B cell (primary cell): ENCODE measurements around the gene TMEM35B. TPM values are rescaled to one million over a fixed set of nuclear protein-coding genes. Genes with fewer than 3 reads are reported as not detected.

Experiments used
- ATAC-seq: fragments of 200-7000 bp; cut with Tn5 transposase; one replicate; pipeline ENCODE4 v1.10.0; 2021; ENCODE audit warnings: low read depth, mild to moderate bottlenecking, moderate number of reproducible peaks, moderate library complexity
- CTCF ChIA-PET: fragments of 350-600 bp; sonication (Branson Sonifier 250); formaldehyde crosslinking; loops from one replicate; lab custom pipeline; 2021; ENCODE audit warnings: antibody characterized with exemption, inconsistent platforms; lab: Charles Lee
- POLR2A ChIA-PET: fragments of 350-600 bp; sonication (Branson Sonifier 250); formaldehyde crosslinking; loops from one replicate; lab custom pipeline; 2021; ENCODE audit warnings: antibody characterized with exemption; lab: Charles Lee
- DNase-seq: peaks from one replicate; pipeline ENCODE4 v3.0.0; 2013
- H2AFZ ChIP-seq: 2 replicates; pipeline ENCODE4 v1.6.1; 2012; ENCODE audit warnings: mild to moderate bottlenecking, low read depth, low read length; ENCODE audit not compliant: insufficient read depth, poor library complexity, severe bottlenecking
- H3K27ac ChIP-seq, 2 donors: 1 replicate in 1 of 2; 2 replicates in 1 of 2; pipeline ENCODE4 v1.5.1; 2012 to 2013; ENCODE audit warnings: low read length in 2 of 2, mild to moderate bottlenecking in 2 of 2, moderate library complexity in 1 of 2
- H3K27me3 ChIP-seq, 4 experiments: fragments of 200-600 bp in 1 of 4; sonication (generic) in 1 of 4; replicated peaks in 1 of 4; 1 replicate in 2 of 4; 2 replicates in 2 of 4; pipeline versions ENCODE4 v1.6.1 to v1.7.0; 2013 to 2016; ENCODE audit warnings: low read length in 3 of 4, mild to moderate bottlenecking in 2 of 4, mixed read lengths in 1 of 4, moderate library complexity in 1 of 4; ENCODE audit not compliant: insufficient read depth in 4 of 4, control insufficient read depth in 3 of 4; ENCODE audit errors: control extremely low read depth in 1 of 4
- H3K36me3 ChIP-seq, 2 experiments: replicated peaks in 1 of 2; 1 replicate in 1 of 2; 2 replicates in 1 of 2; pipeline versions ENCODE4 v1.6.1 to v1.7.1; 2013; ENCODE audit warnings: low read length in 1 of 2; ENCODE audit not compliant: insufficient read depth in 2 of 2, control insufficient read depth in 1 of 2; ENCODE audit errors: control extremely low read depth in 1 of 2, extremely low read depth in 1 of 2
- H3K4me1 ChIP-seq, 2 donors: fragments of 200-600 bp in 1 of 2; sonication (generic) in 1 of 2; 1 replicate in 1 of 2; 2 replicates in 1 of 2; pipeline versions ENCODE4 v1.5.1 to v1.6.1; 2013 to 2017; ENCODE audit warnings: low read length in 2 of 2; ENCODE audit not compliant: control insufficient read depth in 2 of 2, insufficient read depth in 2 of 2
- H3K4me2 ChIP-seq: replicated peaks from 2 replicates; pipeline ENCODE3; 2012; ENCODE audit warnings: mild to moderate bottlenecking, low read depth, low read length; ENCODE audit not compliant: poor library complexity, severe bottlenecking
- H3K4me3 ChIP-seq, 5 experiments: fragments of 200-600 bp in 1 of 5; sonication (generic) in 1 of 5; 1 replicate in 3 of 5; 2 replicates in 2 of 5; pipeline versions ENCODE4 v1.5.1 to v1.7.0; 2011 to 2016; ENCODE audit warnings: low read length in 4 of 5, mild to moderate bottlenecking in 4 of 5, low read depth in 2 of 5, control low read depth in 1 of 5, moderate library complexity in 1 of 5; ENCODE audit not compliant: insufficient read depth in 1 of 5; ENCODE audit errors: control extremely low read depth in 1 of 5, extremely low read depth in 1 of 5
- H3K79me2 ChIP-seq: fragments of 200-600 bp; sonication (generic); one replicate; pipeline ENCODE4 v1.6.0; 2016; ENCODE audit warnings: low read length; ENCODE audit not compliant: control insufficient read depth, insufficient read depth
- H3K9ac ChIP-seq: fragments of 200-600 bp; sonication (generic); 2 replicates; pipeline ENCODE4 v1.6.1; 2017; ENCODE audit warnings: mild to moderate bottlenecking, low read length, moderate library complexity
- H3K9me3 ChIP-seq, 3 donors: one replicate each; pipeline versions ENCODE4 v1.6.1 to v1.7.1; 2013; ENCODE audit warnings: low read length in 2 of 3; ENCODE audit not compliant: control insufficient read depth in 2 of 3, insufficient read depth in 1 of 3; ENCODE audit errors: control extremely low read depth in 1 of 3
- H4K20me1 ChIP-seq: 2 replicates; pipeline ENCODE4 v1.6.0; 2012; ENCODE audit warnings: mild to moderate bottlenecking, low read length; ENCODE audit not compliant: insufficient read depth, control insufficient read depth, poor library complexity, severe bottlenecking
- H3K27ac Mint-ChIP-seq: one replicate; pipeline ENCODE4 v1.8.0; 2021; ENCODE audit warnings: mixed read lengths
- H3K27me3 Mint-ChIP-seq: one replicate; pipeline ENCODE4 v1.8.0; 2021; ENCODE audit warnings: mixed read lengths
- H3K4me1 Mint-ChIP-seq: one replicate; pipeline ENCODE4 v1.8.0; 2021; ENCODE audit warnings: mixed read lengths
- H3K4me3 Mint-ChIP-seq: one replicate; pipeline ENCODE4 v1.8.0; 2021; ENCODE audit warnings: mixed read lengths
- H3K9me3 Mint-ChIP-seq: one replicate; pipeline ENCODE4 v1.8.0; 2022; ENCODE audit warnings: mixed read lengths; ENCODE audit not compliant: insufficient read depth
- EZH2 ChIP-seq: IDR thresholded peaks from 2 replicates; pipeline ENCODE4 v1.6.1; 2012; ENCODE audit warnings: borderline replicate concordance, low read depth, mild to moderate bottlenecking, moderate library complexity, low read length; ENCODE audit not compliant: insufficient read depth, poor library complexity, severe bottlenecking
- WGBS: methylation state at CpG from one replicate; pipeline ENCODE4 v1.1.5; 2013; ENCODE audit warnings: missing lambda C conversion rate; ENCODE audit not compliant: insufficient coverage; 5-methylcytosine and 5-hydroxymethylcytosine counted together
- intact Hi-C: fragments of 100-400 bp; cut with micrococcal nuclease; formaldehyde crosslinking; loops from one replicate; pipeline ENCODE4 v1.10.0; 2022
- polyA plus RNA-seq: library from polyadenylated mRNA; depleted of rRNA; stranded (reverse); fragments of >200 nt; gene quantifications from 2 replicates; pipeline ENCODE4 v1.2.3, GENCODE V29; 2012
- total RNA-seq, 2 donors: library from RNA; stranded (reverse); fragments of 120-200 nt in 1 of 2; gene quantifications; 1 replicate in 1 of 2; 2 replicates in 1 of 2; pipeline versions ENCODE4 v1.2.3 to v1.2.4, GENCODE V29; 2013 to 2022
- TF ChIP-seq, protein P1 (sequence below): fragments of 200-600 bp; IDR thresholded peaks from one replicate; pipeline ENCODE4 v1.8.0; 2022; ENCODE audit warnings: antibody characterized with exemption, mild to moderate bottlenecking

The TMEM35B gene
- total and polyA plus RNA-seq, 2 donors (not counting 1 experiment from before 2014, with no cell fraction given): 15.9 to 16.2 TPM

DNA sequence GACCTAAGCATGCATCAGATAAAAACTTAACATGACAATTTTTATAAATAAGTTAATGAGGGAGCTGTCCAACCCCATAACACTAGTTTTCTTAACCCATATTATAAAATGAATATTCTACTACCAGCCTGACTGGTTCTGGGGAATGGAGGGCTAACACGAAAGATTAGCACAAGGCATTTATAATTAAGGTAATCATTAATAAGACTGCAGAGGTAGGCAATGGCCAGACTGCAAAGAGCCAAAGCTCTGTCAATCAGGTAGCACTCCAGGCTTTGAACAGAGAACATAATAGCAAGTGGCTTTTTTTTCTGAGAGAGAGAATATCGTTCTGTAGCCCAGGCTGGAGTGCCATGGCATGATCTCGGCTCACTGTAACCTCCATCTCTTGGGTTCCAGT lies 20.6 kb upstream of the TMEM35B start:
- Mint-ChIP-seq H3K4me1 (no peaks in the 10 kb centered on the region), H3K4me3 (no peak overlapping the region), H3K27ac (no peak overlapping the region), H3K27me3 (no peaks in the 10 kb centered on the region), H3K9me3 (no peaks in the 10 kb centered on the region)
- Histone ChIP-seq H3K27ac (no peak overlapping the region), H3K4me1 (no peaks in the 10 kb centered on the region), H3K36me3 (peaks cover 5 to 56% of the 10 kb centered on the region in 2 experiments), H3K9ac (no peak overlapping the region), H3K9me3 (no peaks in the 10 kb centered on the region), H4K20me1 (no peaks in the 10 kb centered on the region), H2AFZ (no peak overlapping the region), H3K79me2 (no peaks in the 10 kb centered on the region), H3K27me3 (no peaks in the 10 kb centered on the region), H3K4me3 (no peak overlapping the region), H3K4me2 (no peak overlapping the region)
- WGBS: no CpG with 5 or more reads among the region's 3 CpGs
- ATAC-seq: no peak
- DNase-seq: no peak
- intact Hi-C loops: no loop called here
- POLR2A ChIA-PET: interaction anchor here (0.6 kb wide), 2 partner anchors 95 to 187 kb away, joined by 3 to 4 read pairs; partner anchors contain the start of gene SFPQ
- no peak for TF ChIP-seq EZH2
- TF ChIP-seq, protein P1, sequence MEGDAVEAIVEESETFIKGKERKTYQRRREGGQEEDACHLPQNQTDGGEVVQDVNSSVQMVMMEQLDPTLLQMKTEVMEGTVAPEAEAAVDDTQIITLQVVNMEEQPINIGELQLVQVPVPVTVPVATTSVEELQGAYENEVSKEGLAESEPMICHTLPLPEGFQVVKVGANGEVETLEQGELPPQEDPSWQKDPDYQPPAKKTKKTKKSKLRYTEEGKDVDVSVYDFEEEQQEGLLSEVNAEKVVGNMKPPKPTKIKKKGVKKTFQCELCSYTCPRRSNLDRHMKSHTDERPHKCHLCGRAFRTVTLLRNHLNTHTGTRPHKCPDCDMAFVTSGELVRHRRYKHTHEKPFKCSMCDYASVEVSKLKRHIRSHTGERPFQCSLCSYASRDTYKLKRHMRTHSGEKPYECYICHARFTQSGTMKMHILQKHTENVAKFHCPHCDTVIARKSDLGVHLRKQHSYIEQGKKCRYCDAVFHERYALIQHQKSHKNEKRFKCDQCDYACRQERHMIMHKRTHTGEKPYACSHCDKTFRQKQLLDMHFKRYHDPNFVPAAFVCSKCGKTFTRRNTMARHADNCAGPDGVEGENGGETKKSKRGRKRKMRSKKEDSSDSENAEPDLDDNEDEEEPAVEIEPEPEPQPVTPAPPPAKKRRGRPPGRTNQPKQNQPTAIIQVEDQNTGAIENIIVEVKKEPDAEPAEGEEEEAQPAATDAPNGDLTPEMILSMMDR: no peak
- CTCF ChIA-PET: interaction anchor here (0.7 kb wide), 1 partner anchor 9 kb away, joined by 3 read pairs; no protein-coding TSS in a partner anchor

- Histone ChIP-seq H3K36me3 (peaks cover under 1 to 46% of the 10 kb centered on the region in 2 experiments), H3K27ac (no peak overlapping the region), H3K9ac (no peak overlapping the region), H3K9me3 (no peaks in the 10 kb centered on the region), H4K20me1 (no peaks in the 10 kb centered on the region), H3K79me2 (no peaks in the 10 kb centered on the region), H2AFZ (no peak overlapping the region), H3K4me1 (no peaks in the 10 kb centered on the region), H3K4me2 (no peak overlapping the region), H3K27me3 (no peaks in the 10 kb centered on the region), H3K4me3 (no peak overlapping the region)
- WGBS: 100% methylated on average over 1 of the region's 3 CpGs
- Mint-ChIP-seq H3K27ac (no peak overlapping the region), H3K9me3 (no peaks in the 10 kb centered on the region), H3K4me1 (no peaks in the 10 kb centered on the region), H3K4me3 (no peak overlapping the region), H3K27me3 (no peaks in the 10 kb centered on the region)
- intact Hi-C loops: no loop called here
- ChIA-PET POLR2A (no interaction called here), CTCF (no interaction called here)
- no peak for TF ChIP-seq EZH2
- TF ChIP-seq, protein P1: no peak
- ATAC-seq: no peak
- no peak for DNase-seq
Observed at GRCh38 chr1:35001743-35002142, 16.6 kb upstream of the TMEM35B start.
